ENCODE data around the gene MYO1C.

Gene MYO1C

GRCh38 chr17:1505586-1505985, 13.1 kb upstream of the MYO1C start:
- TF ChIP-seq EZH2phosphoT487 (conservative IDR thresholded peaks at IDR 0.05; ENCODE audit: low read length) (no peak), CTCF (IDR thresholded peaks at IDR 0.05; ENCODE audit: insufficient read depth, low read length, poor library complexity, severe bottlenecking) (no peak)
- no peaks in the 10 kb centered on the region for H4K20me1 ChIP-seq (ENCODE audit: low read depth, low read length)
- H3K36me3 ChIP-seq (ENCODE audit: low read length): no peaks in the 10 kb centered on the region
- H2AFZ ChIP-seq (ENCODE audit: low read depth, low read length, severe bottlenecking): no peak overlapping the region
- H3K9me2 ChIP-seq (replicated peaks; ENCODE audit: insufficient read depth, low read length): no peaks in the 10 kb centered on the region
- no peaks in the 10 kb centered on the region for H3F3A ChIP-seq (ENCODE audit: insufficient read depth)
- H3K27me3 ChIP-seq (ENCODE audit: low read length): no peaks in the 10 kb centered on the region
- no peaks in the 10 kb centered on the region for H3K9me3 ChIP-seq (ENCODE audit: insufficient read depth, low read length)
- no peaks in the 10 kb centered on the region for H3K79me2 ChIP-seq (ENCODE audit: insufficient read depth, low read length)
- no peak overlapping the region for H3K4me2 ChIP-seq (ENCODE audit: low read depth, low read length, poor library complexity, severe bottlenecking)
- H3K9ac ChIP-seq (ENCODE audit: low read length): no peak overlapping the region
- no peak overlapping the region for H3K4me3 ChIP-seq (ENCODE audit: insufficient read depth, low read length, poor library complexity, severe bottlenecking)
- no peak overlapping the region for H3K27ac ChIP-seq (ENCODE audit: low read depth, low read length)

- H3K9ac ChIP-seq (ENCODE audit: low read length): no peak overlapping the region
- H3K27ac ChIP-seq (ENCODE audit: low read depth, low read length): no peak overlapping the region
- no peak overlapping the region for H3K4me2 ChIP-seq (ENCODE audit: low read depth, low read length, poor library complexity, severe bottlenecking)
These were observed 12.4 kb upstream of the MYO1C start for GRCh38 chr17:1504866-1505265.

GRCh38 chr17:1503699-1504098, 11.2 kb upstream of the MYO1C start:
- Histone ChIP-seq H3K9me2 (replicated peaks; ENCODE audit: insufficient read depth, low read length) (no peaks in the 10 kb centered on the region), H3K4me3 (ENCODE audit: insufficient read depth, low read length, poor library complexity, severe bottlenecking) (no peak overlapping the region), H3K27me3 (ENCODE audit: low read length) (no peaks in the 10 kb centered on the region), H3K9ac (ENCODE audit: low read length) (no peak overlapping the region), H3K36me3 (ENCODE audit: low read length) (no peaks in the 10 kb centered on the region), H3K9me3 (ENCODE audit: insufficient read depth, low read length) (no peaks in the 10 kb centered on the region), H3K27ac (ENCODE audit: low read depth, low read length) (no peak overlapping the region), H2AFZ (ENCODE audit: low read depth, low read length, severe bottlenecking) (no peak overlapping the region), H3K4me2 (ENCODE audit: low read depth, low read length, poor library complexity, severe bottlenecking) (no peak overlapping the region), H3K79me2 (ENCODE audit: insufficient read depth, low read length) (no peaks in the 10 kb centered on the region), H4K20me1 (ENCODE audit: low read depth, low read length) (no peaks in the 10 kb centered on the region), H3F3A (ENCODE audit: insufficient read depth) (no peaks in the 10 kb centered on the region)
- TF ChIP-seq EZH2phosphoT487 (conservative IDR thresholded peaks at IDR 0.05; ENCODE audit: low read length): no peak
- no peak for TF ChIP-seq CTCF (IDR thresholded peaks at IDR 0.05; ENCODE audit: insufficient read depth, low read length, poor library complexity, severe bottlenecking)

More at GRCh38 chr17:1504866-1505265, 12.4 kb upstream of the MYO1C start:
- H3K36me3 ChIP-seq (ENCODE audit: low read length): no peaks in the 10 kb centered on the region
- no peaks in the 10 kb centered on the region for H3K9me2 ChIP-seq (replicated peaks; ENCODE audit: insufficient read depth, low read length)
- no peaks in the 10 kb centered on the region for H4K20me1 ChIP-seq (ENCODE audit: low read depth, low read length)
- no peaks in the 10 kb centered on the region for H3F3A ChIP-seq (ENCODE audit: insufficient read depth)
- no peak overlapping the region for H3K4me3 ChIP-seq (ENCODE audit: insufficient read depth, low read length, poor library complexity, severe bottlenecking)
- H3K27me3 ChIP-seq (ENCODE audit: low read length): no peaks in the 10 kb centered on the region
- no peaks in the 10 kb centered on the region for H3K79me2 ChIP-seq (ENCODE audit: insufficient read depth, low read length)
- no peaks in the 10 kb centered on the region for H3K9me3 ChIP-seq (ENCODE audit: insufficient read depth, low read length)
- no peak overlapping the region for H2AFZ ChIP-seq (ENCODE audit: low read depth, low read length, severe bottlenecking)
- TF ChIP-seq CTCF (IDR thresholded peaks at IDR 0.05; ENCODE audit: insufficient read depth, low read length, poor library complexity, severe bottlenecking): no peak

- no peaks in the 10 kb centered on the region for H3K9me2 ChIP-seq (replicated peaks; ENCODE audit: insufficient read depth, low read length)
- H3K36me3 ChIP-seq (ENCODE audit: low read length): no peaks in the 10 kb centered on the region
- no peak overlapping the region for H3K27ac ChIP-seq (ENCODE audit: low read depth, low read length)
- no peak overlapping the region for H2AFZ ChIP-seq (ENCODE audit: low read depth, low read length, severe bottlenecking)
- no peaks in the 10 kb centered on the region for H3K27me3 ChIP-seq (ENCODE audit: low read length)
- no peak overlapping the region for H3K9ac ChIP-seq (ENCODE audit: low read length)
- no peak overlapping the region for H3K4me2 ChIP-seq (ENCODE audit: low read depth, low read length, poor library complexity, severe bottlenecking)
- H3K9me3 ChIP-seq (ENCODE audit: insufficient read depth, low read length): no peaks in the 10 kb centered on the region
- no peak for TF ChIP-seq EZH2phosphoT487 (conservative IDR thresholded peaks at IDR 0.05; ENCODE audit: low read length)
- no peak for TF ChIP-seq CTCF (IDR thresholded peaks at IDR 0.05; ENCODE audit: insufficient read depth, low read length, poor library complexity, severe bottlenecking)
- H4K20me1 ChIP-seq (ENCODE audit: low read depth, low read length): no peaks in the 10 kb centered on the region
- no peaks in the 10 kb centered on the region for H3K79me2 ChIP-seq (ENCODE audit: insufficient read depth, low read length)
- H3F3A ChIP-seq (ENCODE audit: insufficient read depth): no peaks in the 10 kb centered on the region
- H3K4me3 ChIP-seq (ENCODE audit: insufficient read depth, low read length, poor library complexity, severe bottlenecking): no peak overlapping the region
These were observed 6.4 kb upstream of the MYO1C start for GRCh38 chr17:1498869-1499268.
